GM12878 (cell line): Measurements from ENCODE around the gene SRPRB. TPM values are rescaled to one million over a fixed set of nuclear protein-coding genes. Genes with fewer than 3 reads are reported as not detected.

Experiments
- ATAC-seq: fragments of 200-7000 bp; cut with Tn5 transposase; 3 replicates; pipeline ENCODE4 v1.9.1; 2020; ENCODE audit warnings: mild to moderate bottlenecking, moderate library complexity
- BruUV-seq: library from RNA; stranded (reverse); fragments of 400-500 nt; replicated peaks from 2 replicates; lab custom pipeline; 2021; lab: Mats Ljungman, UMichigan
- CTCF ChIA-PET: fragments of 300-600 bp; sonication (Branson Sonifier 250); formaldehyde crosslinking; extraction: SDS; loops from one replicate; lab custom pipeline; 2021; ENCODE audit warnings: inconsistent platforms; lab: Yijun Ruan, JAX
- POLR2A ChIA-PET: fragments of 350-600 bp; formaldehyde crosslinking; extraction: SDS; loops from one replicate; lab custom pipeline; 2021; ENCODE audit warnings: inconsistent platforms; lab: Charles Lee
- RAD21 ChIA-PET: fragments of 300-600 bp; sonication (Branson Sonifier 250); formaldehyde crosslinking; loops from one replicate; lab custom pipeline; 2023; ENCODE audit warnings: antibody characterized with exemption; ENCODE audit not compliant: unreplicated experiment; lab: Charles Lee
- SMC1A ChIA-PET: fragments of 300-600 bp; sonication (Branson Sonifier 250); formaldehyde crosslinking; loops from one replicate; lab custom pipeline; 2023; ENCODE audit not compliant: unreplicated experiment, uncharacterized antibody; lab: Charles Lee
- DNase-seq: peaks from one replicate; pipeline ENCODE4 v3.0.0-alpha.2; 2011; ENCODE audit warnings: low read depth, low spot score
- FAIRE-seq: peaks from 3 replicates; lab custom pipeline; 2011; peaks lifted over from hg19 to GRCh38; lab: Jason Lieb, UNC
- H2AFZ ChIP-seq: 2 replicates; pipeline ENCODE4 v1.6.0; 2011; ENCODE audit warnings: low read depth, low read length, control low read depth; ENCODE audit not compliant: control insufficient read depth
- H3K27ac ChIP-seq: 2 replicates; pipeline ENCODE4 v1.5.1; 2011; ENCODE audit warnings: control low read depth; ENCODE audit not compliant: control insufficient read depth, insufficient read depth
- H3K27me3 ChIP-seq, 2 experiments: replicated peaks in 1 of 2; 2 replicates each; pipeline versions ENCODE4 v1.6.0 to v1.6.1; 2011; ENCODE audit warnings: low read length in 1 of 2; ENCODE audit not compliant: control insufficient read depth in 2 of 2, insufficient read depth in 2 of 2
- H3K36me3 ChIP-seq, 2 experiments: 2 replicates each; pipeline ENCODE4 v1.5.1; 2011; ENCODE audit warnings: low read length in 1 of 2; ENCODE audit not compliant: control insufficient read depth in 2 of 2, insufficient read depth in 2 of 2
- H3K4me1 ChIP-seq: 2 replicates; pipeline ENCODE4 v1.6.1; 2011; ENCODE audit warnings: mild to moderate bottlenecking, low read length, moderate library complexity, mixed read lengths; ENCODE audit not compliant: control insufficient read depth, insufficient read depth
- H3K4me2 ChIP-seq: 2 replicates; pipeline ENCODE4 v1.6.0; 2011; ENCODE audit warnings: control low read depth; ENCODE audit not compliant: control insufficient read depth, insufficient read depth
- H3K4me3 ChIP-seq: fragments of 200-600 bp; sonication (generic); 2 replicates; pipeline ENCODE4 v1.5.1; 2016
- H3K79me2 ChIP-seq: 2 replicates; pipeline ENCODE4 v1.6.0; 2011; ENCODE audit warnings: low read length; ENCODE audit not compliant: control insufficient read depth, insufficient read depth
- H3K9ac ChIP-seq: 2 replicates; pipeline ENCODE4 v1.8.0; 2011; ENCODE audit warnings: low read length, control low read depth, mixed read lengths; ENCODE audit not compliant: control insufficient read depth, insufficient read depth
- H3K9me3 ChIP-seq: replicated peaks from 3 replicates; pipeline ENCODE4 v1.5.1; 2011; ENCODE audit warnings: mild to moderate bottlenecking, low read length; ENCODE audit not compliant: control insufficient read depth, insufficient read depth
- H4K20me1 ChIP-seq: 2 replicates; pipeline ENCODE4 v1.6.0; 2011; ENCODE audit not compliant: control insufficient read depth, insufficient read depth
- CBX5 ChIP-seq: sonication (generic); IDR thresholded peaks from 2 replicates; pipeline ENCODE4 v1.6.1; 2016; ENCODE audit warnings: low read depth, moderate library complexity, mild to moderate bottlenecking, inconsistent platforms
- HSF1 ChIP-seq: fragments of 150-350 bp; IDR thresholded peaks from 2 replicates; pipeline ENCODE4 v1.6.1; 2014; ENCODE audit warnings: mild to moderate bottlenecking, low read depth, low read length
- MEF2A ChIP-seq: IDR thresholded peaks from 2 replicates; pipeline ENCODE4 v1.6.1; 2011; ENCODE audit warnings: low read depth, mild to moderate bottlenecking, low read length, moderate library complexity; ENCODE audit not compliant: insufficient read depth
- NFIC ChIP-seq: IDR thresholded peaks from 2 replicates; pipeline ENCODE4 v1.6.1; 2012; ENCODE audit warnings: low read depth, mild to moderate bottlenecking, inconsistent platforms, low read length, moderate library complexity
- ZNF622 ChIP-seq: fragments of 450-650 bp; IDR thresholded peaks from 2 replicates; pipeline ENCODE4 v1.6.1; 2017; ENCODE audit warnings: mild to moderate bottlenecking, inconsistent platforms
- WGBS: methylation state at CpG from one replicate; pipeline ENCODE4 v1.1.6; 2016; ENCODE audit warnings: low lambda C conversion rate; ENCODE audit not compliant: insufficient replicate concordance, insufficient coverage; ENCODE audit errors: missing lambda C conversion rate; 5-methylcytosine and 5-hydroxymethylcytosine counted together
- in situ Hi-C: fragments of 300-500 bp; cut with MboI; formaldehyde crosslinking; loops from 9 replicates; pipeline ENCODE4 v1.14.3; 2018; ENCODE audit warnings: mixed read lengths
- intact Hi-C: fragments of 100-400 bp; cut with micrococcal nuclease; formaldehyde crosslinking; loops from one replicate; pipeline ENCODE4 v1.14.2; 2022; ENCODE audit not compliant: unreplicated experiment
- polyA plus RNA-seq, 11 experiments: library from polyadenylated mRNA; depleted of rRNA in 4 of 11; unstranded in 6 of 11; stranded (reverse) in 5 of 11; fragments of >200 nt; fragmentation: Nextera tagmentation in 4 of 11; fragmentation: Illumina TruSeq in 1 of 11; extraction: Ambion mirVana in 4 of 11; extraction: Trizol in 1 of 11; gene quantifications; 1 replicate in 1 of 11; 2 replicates in 10 of 11; pipeline versions ENCODE4 v1.2.1 to v1.2.3, GENCODE V29; 2011 to 2016; ENCODE audit warnings: inconsistent platforms in 2 of 11, missing spikeins in 2 of 11, low read depth in 1 of 11
- total RNA-seq, 4 experiments: library from RNA; depleted of rRNA in 3 of 4; stranded (reverse); fragments of >200 nt in 3 of 4; fragmentation: Illumina TruSeq in 1 of 4; extraction: Trizol in 1 of 4; gene quantifications; 2 replicates each; pipeline versions ENCODE4 v1.2.1 to v1.2.3, GENCODE V29; 2013 to 2021

The SRPRB gene
- total and polyA plus RNA-seq, 10 of the 15 experiments (the other 5 are each of a cell fraction or from before 2014, with no cell fraction given), result 30.6 to 107 (median 46.6) TPM

- intact Hi-C loops, result no loop called here
- no peaks in the 10 kb centered on the region for H3K36me3 ChIP-seq
- 0% methylated on average over 1 of the region's 1 CpG for WGBS
- no peak for TF ChIP-seq CBX5
- TF ChIP-seq ZNF622, result no peak
- peak; percentile 12; the same call in 1 of the 2 replicates for TF ChIP-seq NFIC
- no peak for TF ChIP-seq HSF1
- TF ChIP-seq MEF2A, result 0 out of 2 replicates have a peak, but pooled peaks have one; percentile 16
- TF ChIP-seq, all 136 proteins: peak for 2
- POLR2A ChIA-PET, result no interaction called here
- Histone ChIP-seq H3K9ac (no peak overlapping the region), H3K79me2 (no peaks in the 10 kb centered on the region), H3K4me2 (peak overlapping the region; percentile 65; the same call in 1 of the 2 replicates), H2AFZ (no peak overlapping the region), H3K9me3 (no peaks in the 10 kb centered on the region; the same call in 2 of the 3 replicates), H3K27ac (peak overlapping the region; percentile 59; the same call in 1 of the 2 replicates), H4K20me1 (no peaks in the 10 kb centered on the region), H3K4me1 (peaks cover 31% of the 10 kb centered on the region), H3K27me3 (peaks cover 0 to 1% of the 10 kb centered on the region in 2 experiments; a peak in 1 of 4 replicates), H3K4me3 (0 out of 2 replicates have a peak overlapping the region, but pooled peaks have one; percentile 15)
- SMC1A ChIA-PET, result no interaction called here
- no TSS peak for BruUV-seq
- DNase-seq (no peak), ATAC-seq (no peak), FAIRE-seq (no peak)
- RAD21 ChIA-PET, result no interaction called here
- CTCF ChIA-PET, result interaction anchor here (1.2 kb wide), 1 partner anchor 462 kb away, joined by 3 read pairs; no protein-coding TSS in a partner anchor
- in situ Hi-C loops, result no loop called here
Measured at GRCh38 chr3:133850034-133850433, 44.4 kb downstream of the SRPRB start.
